ENCODE measurements around the gene ZNF205. TPM values are rescaled to one million over a fixed set of nuclear protein-coding genes. Genes with fewer than 3 reads are reported as not detected.
"Not testable (repeated sequence)": the region's sequence is repeated elsewhere in the genome, so short reads cannot be mapped to it uniquely, and the experiment has no call there.

The ZNF205 gene
- total RNA-seq, 1 experiment from 2014 or later = 18.3 TPM

- in situ Hi-C loops (cut with HindIII; ENCODE audit: low pct_unique_long_range_greater_than_20kb, low sequenced_read_pairs) = no loop called here
- no peaks in the 10 kb centered on the region for H3K9me3 ChIP-seq (ENCODE audit: control insufficient read depth, insufficient read depth, low read depth, low read length)
- H3K27me3 ChIP-seq (ENCODE audit: control insufficient read depth, insufficient read depth, low read length) = no peaks in the 10 kb centered on the region
- CTCF ChIA-PET = no interaction called here
- DNase-seq (ENCODE audit: low read depth, low spot score) = no peak
- no peak overlapping the region for H3K4me3 ChIP-seq (ENCODE audit: low read depth in 2 of 2, low read length in 2 of 2)
- intact Hi-C loops (cut with micrococcal nuclease; ENCODE audit: unreplicated experiment) = no loop called here
- ATAC-seq = no peak
- no peaks in the 10 kb centered on the region; the same call in 1 of the 2 replicates for H3K4me1 ChIP-seq (ENCODE audit: control insufficient read depth, insufficient read depth, low read length)
- no peaks in the 10 kb centered on the region for H3K36me3 ChIP-seq (ENCODE audit: control insufficient read depth, insufficient read depth, low read length)
- no peak overlapping the region for H3K27ac ChIP-seq (ENCODE audit: low read length)
- BruUV-seq (replicated peaks) = no TSS peak
- POLR2A ChIA-PET = no interaction called here
- TF ChIP-seq TCF7L2 (IDR thresholded peaks at IDR 0.05; ENCODE audit: low read depth, low read length) = no peak
- TF ChIP-seq, protein P1, sequence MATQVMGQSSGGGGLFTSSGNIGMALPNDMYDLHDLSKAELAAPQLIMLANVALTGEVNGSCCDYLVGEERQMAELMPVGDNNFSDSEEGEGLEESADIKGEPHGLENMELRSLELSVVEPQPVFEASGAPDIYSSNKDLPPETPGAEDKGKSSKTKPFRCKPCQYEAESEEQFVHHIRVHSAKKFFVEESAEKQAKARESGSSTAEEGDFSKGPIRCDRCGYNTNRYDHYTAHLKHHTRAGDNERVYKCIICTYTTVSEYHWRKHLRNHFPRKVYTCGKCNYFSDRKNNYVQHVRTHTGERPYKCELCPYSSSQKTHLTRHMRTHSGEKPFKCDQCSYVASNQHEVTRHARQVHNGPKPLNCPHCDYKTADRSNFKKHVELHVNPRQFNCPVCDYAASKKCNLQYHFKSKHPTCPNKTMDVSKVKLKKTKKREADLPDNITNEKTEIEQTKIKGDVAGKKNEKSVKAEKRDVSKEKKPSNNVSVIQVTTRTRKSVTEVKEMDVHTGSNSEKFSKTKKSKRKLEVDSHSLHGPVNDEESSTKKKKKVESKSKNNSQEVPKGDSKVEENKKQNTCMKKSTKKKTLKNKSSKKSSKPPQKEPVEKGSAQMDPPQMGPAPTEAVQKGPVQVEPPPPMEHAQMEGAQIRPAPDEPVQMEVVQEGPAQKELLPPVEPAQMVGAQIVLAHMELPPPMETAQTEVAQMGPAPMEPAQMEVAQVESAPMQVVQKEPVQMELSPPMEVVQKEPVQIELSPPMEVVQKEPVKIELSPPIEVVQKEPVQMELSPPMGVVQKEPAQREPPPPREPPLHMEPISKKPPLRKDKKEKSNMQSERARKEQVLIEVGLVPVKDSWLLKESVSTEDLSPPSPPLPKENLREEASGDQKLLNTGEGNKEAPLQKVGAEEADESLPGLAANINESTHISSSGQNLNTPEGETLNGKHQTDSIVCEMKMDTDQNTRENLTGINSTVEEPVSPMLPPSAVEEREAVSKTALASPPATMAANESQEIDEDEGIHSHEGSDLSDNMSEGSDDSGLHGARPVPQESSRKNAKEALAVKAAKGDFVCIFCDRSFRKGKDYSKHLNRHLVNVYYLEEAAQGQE (IDR thresholded peaks at IDR 0.05; ENCODE audit: insufficient read depth in 1 of 2, low read depth in 2 of 2, low read length in 1 of 2) = no peak
- no peak for TF ChIP-seq POLR2AphosphoS5 (IDR thresholded peaks at IDR 0.05; ENCODE audit: low read depth, low read length)
- TF ChIP-seq SIN3A (IDR thresholded peaks at IDR 0.05; ENCODE audit: borderline replicate concordance, insufficient read depth, low read depth, low read length) = no peak
- no peak for TF ChIP-seq CTCF (IDR thresholded peaks at IDR 0.05)
These were observed 41.7 kb upstream of the ZNF205 start for GRCh38 chr16:3070608-3071111.

- intact Hi-C loops (cut with micrococcal nuclease; ENCODE audit: unreplicated experiment) = no loop called here
- H3K4me3 ChIP-seq (ENCODE audit: low read depth in 2 of 2, low read length in 2 of 2) = no peak overlapping the region
- no peak for ATAC-seq
- H3K36me3 ChIP-seq (ENCODE audit: control insufficient read depth, insufficient read depth, low read length) = no peaks in the 10 kb centered on the region
- ChIA-PET CTCF (no interaction called here), POLR2A (no interaction called here)
- no peak for DNase-seq (ENCODE audit: low read depth, low spot score)
- no peaks in the 10 kb centered on the region for H3K27me3 ChIP-seq (ENCODE audit: control insufficient read depth, insufficient read depth, low read length)
- TF ChIP-seq TCF7L2 (IDR thresholded peaks at IDR 0.05; ENCODE audit: low read depth, low read length) = no peak
- no peak for TF ChIP-seq CTCF (IDR thresholded peaks at IDR 0.05)
- no peak for TF ChIP-seq SIN3A (IDR thresholded peaks at IDR 0.05; ENCODE audit: borderline replicate concordance, insufficient read depth, low read depth, low read length)
- no peak for TF ChIP-seq POLR2AphosphoS5 (IDR thresholded peaks at IDR 0.05; ENCODE audit: low read depth, low read length)
- TF ChIP-seq, protein P1 (IDR thresholded peaks at IDR 0.05; ENCODE audit: insufficient read depth in 1 of 2, low read depth in 2 of 2, low read length in 1 of 2) = no peak
- in situ Hi-C loops (cut with HindIII; ENCODE audit: low pct_unique_long_range_greater_than_20kb, low sequenced_read_pairs) = no loop called here
- no peaks in the 10 kb centered on the region for H3K9me3 ChIP-seq (ENCODE audit: control insufficient read depth, insufficient read depth, low read depth, low read length)
- H3K27ac ChIP-seq (ENCODE audit: low read length) = no peak overlapping the region
- BruUV-seq (replicated peaks) = no TSS peak
- H3K4me1 ChIP-seq (ENCODE audit: control insufficient read depth, insufficient read depth, low read length) = no peaks in the 10 kb centered on the region
These were observed 40.7 kb upstream of the ZNF205 start for GRCh38 chr16:3071655-3072054.

DNA sequence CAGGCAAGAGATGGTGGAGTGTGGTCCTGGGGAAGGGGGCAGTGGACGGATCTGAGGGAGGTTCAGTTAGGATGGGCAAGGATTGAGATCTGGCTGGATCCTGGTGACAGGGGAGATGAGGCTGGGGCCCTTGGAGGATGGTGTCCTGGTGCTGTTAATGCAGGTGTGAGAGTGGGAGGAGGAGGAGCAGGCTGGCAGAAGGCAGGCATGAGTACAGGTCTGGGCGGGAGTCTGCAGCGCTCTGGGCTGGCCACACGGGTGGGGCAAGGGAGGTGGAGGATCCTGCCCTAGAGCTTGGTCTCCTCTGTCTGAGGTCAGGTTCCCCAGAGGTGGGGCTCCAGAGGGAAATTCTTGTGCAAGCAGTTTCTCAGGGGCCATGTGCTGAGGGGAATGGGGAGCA is 40.2 kb upstream of the ZNF205 start:
- H3K36me3 ChIP-seq (ENCODE audit: control insufficient read depth, insufficient read depth, low read length); H3K27ac ChIP-seq (ENCODE audit: low read length); CTCF ChIA-PET; in situ Hi-C loops (cut with HindIII; ENCODE audit: low pct_unique_long_range_greater_than_20kb, low sequenced_read_pairs); intact Hi-C loops (cut with micrococcal nuclease; ENCODE audit: unreplicated experiment); H3K9me3 ChIP-seq (ENCODE audit: control insufficient read depth, insufficient read depth, low read depth, low read length); H3K4me3 ChIP-seq (ENCODE audit: low read depth in 2 of 2, low read length in 2 of 2); DNase-seq (ENCODE audit: low read depth, low spot score); ATAC-seq; H3K27me3 ChIP-seq (ENCODE audit: control insufficient read depth, insufficient read depth, low read length); POLR2A ChIA-PET; BruUV-seq (replicated peaks); H3K4me1 ChIP-seq (ENCODE audit: control insufficient read depth, insufficient read depth, low read length): not testable (repeated sequence)
